ENCODE data around the gene SIDT1.
A peak's percentile ranks its signal among the peaks of the same experiment; 100 is the strongest.
"Not testable (repeated sequence)": the region's sequence is repeated elsewhere in the genome, so short reads cannot be mapped to it uniquely, and the experiment has no call there.

The SIDT1 gene

GRCh38 chr3:113629584-113630421 lies 97.4 kb downstream of the SIDT1 start:
- H3K27me3 ChIP-seq (ENCODE audit: insufficient read depth, poor library complexity, severe bottlenecking): no peaks in the 10 kb centered on the region
- no peak for DNase-seq (ENCODE audit: low read depth in 1 of 2, low spot score in 1 of 2)
- TF ChIP-seq POLR2AphosphoS5 (IDR thresholded peaks at IDR 0.05; ENCODE audit: low read depth) (no peak), REST (IDR thresholded peaks at IDR 0.05; ENCODE audit: insufficient replicate concordance, low read depth) (no peak), GABPA (IDR thresholded peaks at IDR 0.05; ENCODE audit: low read depth) (no peak), SPI1 (IDR thresholded peaks at IDR 0.05; ENCODE audit: borderline replicate concordance, low read depth) (no peak), CTCF (IDR thresholded peaks at IDR 0.05; ENCODE audit: insufficient read depth, low read length) (no peak)
- H3K4me3 ChIP-seq (replicated peaks; ENCODE audit: insufficient read depth, low read length): no peak overlapping the region
- H3K27ac ChIP-seq (replicated peaks): no peak overlapping the region

- Histone ChIP-seq H3K4me3 (replicated peaks; ENCODE audit: insufficient read depth, low read length) (no peak overlapping the region), H3K27ac (replicated peaks) (no peak overlapping the region), H3K27me3 (ENCODE audit: insufficient read depth, poor library complexity, severe bottlenecking) (no peaks in the 10 kb centered on the region)
- TF ChIP-seq POLR2AphosphoS5 (IDR thresholded peaks at IDR 0.05; ENCODE audit: low read depth) (no peak), REST (IDR thresholded peaks at IDR 0.05; ENCODE audit: insufficient replicate concordance, low read depth) (no peak), CTCF (IDR thresholded peaks at IDR 0.05; ENCODE audit: insufficient read depth, low read length) (no peak), SPI1 (IDR thresholded peaks at IDR 0.05; ENCODE audit: borderline replicate concordance, low read depth) (peak; percentile 35; the same call in 1 of the 2 replicates)
- DNase-seq (ENCODE audit: low read depth in 1 of 2, low spot score in 1 of 2): peak; percentile 41 to 83
Measured at GRCh38 chr3:113630956-113631542, 98.7 kb downstream of the SIDT1 start.

GRCh38 chr3:113631573-113631972 lies 99.2 kb downstream of the SIDT1 start:
- no peak for TF ChIP-seq POLR2AphosphoS5 (IDR thresholded peaks at IDR 0.05; ENCODE audit: low read depth)
- Histone ChIP-seq H3K27ac (replicated peaks) (no peak overlapping the region), H3K4me3 (replicated peaks; ENCODE audit: insufficient read depth, low read length) (no peak overlapping the region), H3K27me3 (ENCODE audit: insufficient read depth, poor library complexity, severe bottlenecking) (no peaks in the 10 kb centered on the region)
- DNase-seq (ENCODE audit: low read depth in 1 of 2, low spot score in 1 of 2): no peak

- H3K4me3 ChIP-seq (replicated peaks; ENCODE audit: insufficient read depth, low read length): no peak overlapping the region
- no peak for DNase-seq (ENCODE audit: low read depth in 1 of 2, low spot score in 1 of 2)
- no peaks in the 10 kb centered on the region for H3K27me3 ChIP-seq (ENCODE audit: insufficient read depth, poor library complexity, severe bottlenecking)
- TF ChIP-seq SPI1 (IDR thresholded peaks at IDR 0.05; ENCODE audit: borderline replicate concordance, low read depth) (no peak), GABPA (IDR thresholded peaks at IDR 0.05; ENCODE audit: low read depth) (no peak), POLR2AphosphoS5 (IDR thresholded peaks at IDR 0.05; ENCODE audit: low read depth) (no peak)
- H3K27ac ChIP-seq (replicated peaks): no peak overlapping the region
Measured at GRCh38 chr3:113634782-113635474, 102.6 kb downstream of the SIDT1 start.

GRCh38 chr3:113636034-113636433 lies 103.7 kb downstream of the SIDT1 start:
- not testable (repeated sequence) for DNase-seq (ENCODE audit: low read depth in 1 of 2, low spot score in 1 of 2); H3K27me3 ChIP-seq (ENCODE audit: insufficient read depth, poor library complexity, severe bottlenecking); H3K4me3 ChIP-seq (replicated peaks; ENCODE audit: insufficient read depth, low read length); H3K27ac ChIP-seq (replicated peaks)

Data from HL-60 (cell line).